Stimulated activated CD4-positive, alpha-beta T cell treated with anti-CD3 and anti-CD28 coated beads, Interleukin-4, amount 100 ng/mL, for 4 hours (primary cell): ENCODE data around the gene MLXIP.
"Not testable (repeated sequence)": the region's sequence is repeated elsewhere in the genome, so short reads cannot be mapped to it uniquely, and the experiment has no call there.

ENCODE experiments used
- DNase-seq, 2 experiments: peaks; one replicate each; pipeline ENCODE4 v3.0.0-alpha.2; 2020

The MLXIP gene, protein sequence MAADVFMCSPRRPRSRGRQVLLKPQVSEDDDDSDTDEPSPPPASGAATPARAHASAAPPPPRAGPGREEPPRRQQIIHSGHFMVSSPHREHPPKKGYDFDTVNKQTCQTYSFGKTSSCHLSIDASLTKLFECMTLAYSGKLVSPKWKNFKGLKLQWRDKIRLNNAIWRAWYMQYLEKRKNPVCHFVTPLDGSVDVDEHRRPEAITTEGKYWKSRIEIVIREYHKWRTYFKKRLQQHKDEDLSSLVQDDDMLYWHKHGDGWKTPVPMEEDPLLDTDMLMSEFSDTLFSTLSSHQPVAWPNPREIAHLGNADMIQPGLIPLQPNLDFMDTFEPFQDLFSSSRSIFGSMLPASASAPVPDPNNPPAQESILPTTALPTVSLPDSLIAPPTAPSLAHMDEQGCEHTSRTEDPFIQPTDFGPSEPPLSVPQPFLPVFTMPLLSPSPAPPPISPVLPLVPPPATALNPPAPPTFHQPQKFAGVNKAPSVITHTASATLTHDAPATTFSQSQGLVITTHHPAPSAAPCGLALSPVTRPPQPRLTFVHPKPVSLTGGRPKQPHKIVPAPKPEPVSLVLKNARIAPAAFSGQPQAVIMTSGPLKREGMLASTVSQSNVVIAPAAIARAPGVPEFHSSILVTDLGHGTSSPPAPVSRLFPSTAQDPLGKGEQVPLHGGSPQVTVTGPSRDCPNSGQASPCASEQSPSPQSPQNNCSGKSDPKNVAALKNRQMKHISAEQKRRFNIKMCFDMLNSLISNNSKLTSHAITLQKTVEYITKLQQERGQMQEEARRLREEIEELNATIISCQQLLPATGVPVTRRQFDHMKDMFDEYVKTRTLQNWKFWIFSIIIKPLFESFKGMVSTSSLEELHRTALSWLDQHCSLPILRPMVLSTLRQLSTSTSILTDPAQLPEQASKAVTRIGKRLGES

DNA sequence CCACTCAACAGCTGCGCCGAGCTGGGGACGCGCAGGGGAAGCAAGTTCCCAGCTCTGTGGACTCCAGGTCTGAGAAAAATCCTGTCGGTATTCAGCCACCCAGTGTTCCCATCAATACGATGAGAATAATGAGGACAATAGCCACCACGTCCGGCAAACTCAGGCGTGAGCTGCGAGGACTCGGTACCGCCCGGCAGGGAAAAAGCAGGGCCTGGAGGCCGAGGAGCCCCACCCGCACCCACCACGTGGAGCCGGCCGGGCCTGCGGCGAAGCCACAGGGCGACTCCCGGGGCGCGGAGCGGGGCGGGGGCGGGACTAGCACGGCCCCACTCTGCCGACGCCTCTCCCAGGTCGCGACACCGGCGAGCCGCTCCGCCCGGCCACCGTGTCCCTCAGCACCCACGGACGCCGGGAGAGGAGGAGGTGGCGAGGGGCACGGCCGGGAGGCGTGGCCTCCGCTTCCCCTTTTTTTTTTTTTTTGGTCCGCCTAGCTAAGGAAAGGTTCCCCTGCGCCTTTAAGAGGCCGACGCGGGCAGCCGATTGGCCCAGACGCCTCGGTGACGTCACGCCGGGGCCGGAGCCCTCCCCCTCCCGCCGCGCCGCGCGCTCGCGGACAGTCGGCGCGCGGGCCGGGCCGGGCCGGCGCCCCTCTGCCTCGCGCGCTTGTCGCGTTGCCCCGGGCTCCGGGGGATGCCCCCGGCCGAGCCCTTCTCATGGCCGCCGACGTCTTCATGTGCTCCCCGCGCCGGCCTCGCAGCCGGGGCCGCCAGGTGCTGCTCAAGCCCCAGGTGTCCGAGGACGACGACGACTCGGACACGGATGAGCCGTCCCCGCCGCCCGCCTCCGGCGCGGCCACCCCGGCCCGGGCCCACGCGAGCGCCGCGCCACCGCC, at the start of gene MLXIP:
TSS of gene MLXIP (plus strand) at position 616 of the 892 bp plus-strand sequence. CDS start at position 714, 98 bp downstream.
- peak; percentile 88 to 89 for DNase-seq

DNA sequence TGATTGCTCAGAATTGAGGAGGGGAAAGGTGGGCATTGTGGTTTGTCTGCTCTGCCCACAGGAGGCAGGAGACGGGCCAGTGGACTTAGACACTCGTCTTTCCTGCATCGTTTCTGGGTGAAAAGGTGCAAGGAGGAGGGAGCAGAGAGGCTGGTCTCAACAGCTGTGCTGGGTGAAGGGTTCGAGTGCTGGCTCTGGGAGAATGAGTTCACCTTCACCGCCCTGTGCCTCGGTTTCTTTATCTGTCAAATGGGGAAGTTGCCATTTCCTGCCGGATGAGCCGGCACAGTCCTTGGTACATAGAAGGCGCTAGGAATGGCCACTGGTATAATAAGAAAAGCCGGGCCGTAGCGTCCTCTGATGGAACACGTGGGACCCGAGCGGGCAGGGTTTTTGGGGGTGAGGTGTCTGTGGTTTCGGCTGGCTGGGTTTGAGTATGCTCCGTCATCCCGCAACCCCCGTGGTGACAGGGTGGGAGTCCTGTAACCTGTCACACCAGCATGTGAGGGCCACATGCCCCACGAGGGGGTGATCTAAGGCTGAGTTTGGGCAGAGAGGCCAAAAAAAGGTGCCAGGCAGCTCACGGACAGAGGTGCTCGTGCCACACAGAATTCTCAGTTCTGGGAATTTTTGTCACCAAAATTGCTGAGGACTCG, 49.5 kb upstream of the MLXIP start:
- no peak for DNase-seq

DNA sequence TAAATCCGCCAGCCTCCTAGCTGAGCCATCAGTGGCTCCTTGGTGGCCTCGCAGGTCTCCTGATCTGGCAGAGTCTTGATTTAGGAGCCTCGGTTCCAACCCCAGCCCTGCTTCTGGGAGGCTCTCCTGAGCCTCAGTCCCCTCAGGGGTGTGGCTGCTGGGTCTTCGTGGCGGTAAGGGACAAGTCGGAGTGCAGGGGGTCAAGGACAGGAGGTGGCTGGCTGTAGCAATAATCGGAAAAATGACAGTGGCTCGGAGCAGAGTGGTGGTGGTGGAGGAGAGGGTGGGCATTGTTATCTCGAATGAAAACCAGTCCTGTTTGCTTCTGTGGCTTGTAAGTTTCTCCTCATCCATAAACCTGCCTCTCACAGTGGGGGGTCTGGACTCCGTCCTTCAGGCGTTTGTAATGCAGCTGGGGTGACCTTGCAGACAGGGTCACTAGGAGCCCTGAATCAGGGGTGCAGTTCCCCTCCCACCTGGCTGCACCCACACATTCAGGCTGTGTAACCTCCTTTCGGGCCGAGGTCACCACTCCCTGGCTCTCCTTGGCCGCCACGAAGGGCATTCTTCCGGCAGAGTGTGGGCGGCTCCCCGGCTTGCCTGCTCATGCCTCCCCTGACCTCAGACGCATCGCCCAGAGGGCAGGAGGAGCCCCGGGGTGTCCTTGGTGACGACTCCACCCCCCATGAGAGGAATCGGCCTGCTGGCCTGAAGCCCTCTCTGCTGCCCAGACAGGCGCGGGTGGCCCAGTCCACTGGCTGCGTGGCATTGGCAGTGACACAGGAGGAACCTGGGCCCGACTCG, 48.7 kb upstream of the MLXIP start:
- DNase-seq: no peak

DNA sequence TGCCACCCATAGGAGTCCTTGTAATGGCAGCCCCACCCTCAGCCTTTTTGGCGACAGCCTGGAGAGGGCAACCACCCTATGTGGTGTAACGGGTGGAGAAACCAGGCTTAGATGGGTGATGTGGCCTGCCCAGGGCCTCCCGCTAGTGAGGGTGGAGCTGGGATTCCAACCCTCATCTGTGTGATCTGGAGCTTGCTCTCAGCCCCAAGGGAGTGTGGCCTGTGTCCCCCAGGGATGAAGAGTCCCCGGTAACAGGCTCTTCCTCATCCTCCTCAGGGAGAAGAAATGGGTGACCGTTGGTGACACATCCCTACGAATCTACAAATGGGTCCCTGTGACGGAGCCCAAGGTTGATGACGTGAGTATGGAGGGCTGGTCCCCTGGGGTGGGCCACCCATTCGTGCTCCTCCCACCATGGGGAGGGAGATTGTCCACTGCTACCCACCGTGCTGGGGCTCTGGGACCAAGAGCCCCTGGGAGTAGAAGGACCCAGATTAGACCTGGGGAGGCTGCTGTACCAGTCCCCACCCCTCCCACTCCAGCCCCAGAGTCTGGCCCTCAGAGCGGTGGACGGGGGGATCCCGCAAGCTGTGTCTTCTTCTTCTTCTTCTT, 48.0 kb upstream of the MLXIP start:
- no peak for DNase-seq

DNA sequence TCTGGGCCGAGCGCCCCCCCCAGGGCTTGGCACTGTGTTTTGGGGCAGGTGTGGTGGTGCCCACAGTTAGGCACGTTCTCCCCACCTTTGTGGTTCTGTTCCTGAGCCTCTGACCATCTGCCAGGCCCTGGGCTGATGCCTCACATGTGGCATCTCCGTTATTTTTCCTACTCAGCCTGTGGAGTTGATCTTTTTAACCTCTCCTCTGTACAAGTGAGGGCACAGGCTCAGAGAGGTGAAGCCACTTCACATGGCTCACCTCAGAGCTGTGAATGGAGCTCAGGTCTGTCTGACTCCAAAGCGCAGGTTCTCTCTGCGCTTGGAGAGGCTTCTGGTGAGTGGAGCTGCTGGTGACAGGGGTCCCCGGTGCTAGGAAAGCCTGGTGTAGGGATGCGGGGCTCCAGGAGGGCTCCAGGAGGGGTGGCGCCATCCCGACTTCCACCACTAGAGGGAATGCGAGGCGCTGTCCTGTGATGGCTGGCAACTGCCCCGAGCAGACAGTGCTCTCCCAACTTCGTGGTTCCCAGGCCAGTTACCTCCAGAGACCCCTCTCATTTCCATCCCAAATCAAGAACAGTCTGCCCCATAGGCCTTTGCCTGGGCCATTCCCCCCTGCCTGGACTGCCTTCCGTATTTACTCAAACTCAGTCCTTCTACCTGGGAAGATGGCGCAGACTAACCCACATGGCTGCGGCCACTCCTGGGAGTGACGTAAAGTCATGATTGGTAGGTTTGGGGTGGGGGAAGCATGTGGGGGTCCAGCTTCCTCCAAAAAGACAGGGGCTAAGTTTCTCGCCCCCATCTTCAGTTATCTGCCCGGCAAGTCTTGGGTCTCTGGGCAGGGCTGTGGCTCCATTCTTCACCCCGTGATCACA, 47.0 kb upstream of the MLXIP start:
- DNase-seq: peak; percentile 18 to 61

DNA sequence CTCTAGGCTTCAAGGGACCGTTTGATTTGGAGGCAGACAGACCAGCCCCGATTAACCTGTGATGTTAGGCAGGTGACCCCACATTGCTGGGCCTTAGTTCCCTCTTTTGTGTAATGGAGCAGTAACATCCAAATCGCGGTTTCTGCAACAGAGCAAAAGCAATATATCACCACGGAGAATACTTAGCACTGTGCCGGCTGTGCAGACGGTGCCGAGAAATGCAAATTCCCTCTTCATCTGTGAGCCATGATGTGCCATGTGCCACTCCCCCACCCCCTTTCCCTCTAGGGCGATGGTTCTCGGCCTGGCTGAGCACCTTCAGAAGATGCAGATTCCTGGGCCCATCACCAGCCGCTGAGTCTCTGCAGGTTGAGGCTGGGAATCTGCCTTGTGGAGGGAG, 46.0 kb upstream of the MLXIP start:
- DNase-seq: no peak

DNA sequence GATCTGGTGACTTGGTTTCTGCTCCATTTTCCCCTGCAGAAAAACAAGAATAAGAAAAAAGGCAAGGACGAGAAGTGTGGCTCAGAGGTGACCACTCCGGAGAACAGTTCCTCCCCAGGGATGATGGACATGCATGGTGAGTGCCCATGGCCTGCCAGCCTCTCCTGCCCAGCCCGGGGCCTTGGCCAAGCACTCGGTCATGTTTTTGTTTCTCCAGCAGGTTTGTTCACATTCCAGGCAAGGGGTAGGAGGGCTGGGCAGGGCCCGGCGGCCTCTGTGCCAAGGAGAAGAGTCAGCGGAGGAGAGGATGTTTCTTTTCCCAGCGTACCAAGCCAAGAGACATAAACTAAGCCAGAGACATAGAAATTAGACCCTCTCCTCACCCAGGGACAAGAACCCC, 43.3 kb upstream of the MLXIP start:
- DNase-seq: no peak

DNA sequence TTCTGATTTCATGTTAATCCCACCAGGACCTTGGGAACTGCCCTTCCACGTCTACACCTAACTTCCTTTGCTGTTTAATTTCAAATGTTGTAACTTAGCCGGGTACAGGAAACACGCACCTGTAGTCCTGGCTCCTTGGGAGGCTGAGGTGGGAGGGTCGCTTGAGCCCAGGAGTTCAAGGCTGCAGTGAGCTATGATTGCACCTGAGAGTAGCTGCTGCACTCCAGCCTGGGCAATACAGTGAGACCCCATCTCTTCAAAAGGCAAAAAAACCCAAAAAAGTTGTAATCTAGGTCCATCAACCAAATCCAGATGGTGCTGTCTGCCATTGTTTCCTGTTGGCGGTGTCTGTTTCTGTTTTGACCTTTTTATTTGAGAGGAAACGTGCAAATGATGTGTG, 42.4 kb upstream of the MLXIP start:
- DNase-seq: no peak

DNA sequence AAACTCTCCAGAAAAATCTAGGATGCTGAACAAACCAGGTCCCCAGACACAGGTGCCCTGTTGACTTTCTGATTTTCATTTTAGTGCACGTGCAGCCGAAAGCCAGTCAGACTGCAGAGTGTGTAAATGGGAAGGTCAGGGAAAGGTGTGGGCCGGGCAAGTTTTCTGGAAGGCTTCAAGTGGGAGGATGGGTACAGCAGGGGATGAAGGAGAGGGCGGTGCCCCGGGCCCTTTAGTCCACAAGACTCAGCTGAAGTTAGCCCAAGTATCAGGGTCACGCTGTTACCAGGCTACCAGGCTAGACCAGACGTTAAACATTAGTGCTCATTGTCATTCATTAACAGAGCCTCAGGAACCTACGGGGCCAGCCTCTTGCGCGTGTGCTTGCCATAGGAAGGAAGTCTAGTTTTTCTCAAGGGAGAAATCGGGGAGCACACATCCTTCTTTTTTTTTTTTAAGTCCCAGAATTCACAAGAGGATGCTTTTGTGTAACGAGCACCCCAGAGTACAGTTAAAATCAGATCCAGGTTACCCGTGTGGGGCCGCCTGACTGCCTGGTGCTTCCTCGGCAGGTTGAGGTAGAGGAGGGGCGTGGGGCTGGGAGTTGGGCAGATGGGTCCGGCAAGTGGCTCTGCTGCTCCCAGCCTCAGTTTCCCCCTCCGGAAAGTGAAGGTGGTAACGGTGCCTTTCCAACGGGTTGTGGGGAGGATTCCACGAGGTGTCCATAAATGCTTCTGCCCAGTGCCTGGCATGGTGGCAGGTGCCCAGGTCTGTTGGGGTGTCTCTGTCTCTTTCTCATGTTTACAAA, 37.8 kb upstream of the MLXIP start:
- DNase-seq: no peak

DNA sequence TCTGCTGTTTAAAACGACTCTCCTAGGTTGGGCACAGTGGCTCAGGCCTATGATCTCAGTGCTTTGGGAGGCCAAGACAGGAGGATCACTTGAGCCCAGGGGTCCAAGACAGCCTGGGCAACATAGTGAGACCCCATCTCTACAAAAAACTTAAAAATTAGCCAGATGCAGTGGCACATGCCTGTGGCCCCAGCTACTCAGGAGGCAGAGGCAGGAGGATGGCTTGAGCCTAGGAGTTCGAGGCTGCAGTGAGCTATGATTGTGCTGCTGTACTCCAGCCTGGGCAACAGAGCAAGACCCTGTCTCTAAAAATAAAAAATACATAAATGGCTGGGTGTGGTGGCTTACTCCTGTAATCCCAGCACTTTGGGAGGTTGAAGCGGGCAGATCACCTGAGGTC, 37.1 kb upstream of the MLXIP start:
- not testable (repeated sequence) for DNase-seq

DNA sequence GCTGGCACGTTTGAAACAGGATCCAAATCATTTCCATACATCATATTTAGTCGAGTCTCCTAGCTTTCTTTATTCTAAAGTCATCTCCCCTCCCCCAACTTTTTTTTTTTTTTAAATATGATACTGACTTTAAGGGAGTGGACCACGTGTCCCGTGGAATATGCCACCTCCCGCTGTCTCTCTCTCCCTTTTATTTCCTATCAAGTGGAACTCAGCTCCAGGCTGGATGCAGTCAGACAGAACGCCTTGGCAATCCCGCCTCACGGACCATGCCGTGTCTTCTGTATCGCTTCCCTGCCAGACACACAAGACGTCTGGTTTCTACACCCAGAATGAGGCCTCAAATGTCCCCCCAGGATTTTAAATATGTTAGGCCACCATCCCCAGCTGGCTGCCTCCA, 35.6 kb upstream of the MLXIP start:
- no peak for DNase-seq

DNA sequence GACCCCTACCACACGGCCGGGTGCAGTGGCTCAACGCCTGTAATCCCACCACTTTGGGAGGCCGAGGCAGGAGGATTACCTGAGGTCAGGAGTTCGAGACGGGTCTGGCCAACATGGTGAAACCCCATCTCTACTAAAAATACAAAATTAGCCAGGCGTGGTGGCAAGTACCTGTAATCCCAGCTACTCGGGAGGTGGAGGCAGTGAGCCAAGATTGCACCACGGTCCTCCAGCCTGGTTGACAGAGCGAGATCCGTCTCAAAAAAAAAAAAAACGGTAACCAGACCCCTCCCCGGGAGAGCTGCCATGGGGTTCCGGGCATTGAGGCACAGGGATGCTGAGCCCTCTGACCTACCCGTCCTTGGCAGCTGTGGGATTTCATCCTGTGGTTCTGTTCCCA, 35.1 kb upstream of the MLXIP start:
- DNase-seq: no peak

DNA sequence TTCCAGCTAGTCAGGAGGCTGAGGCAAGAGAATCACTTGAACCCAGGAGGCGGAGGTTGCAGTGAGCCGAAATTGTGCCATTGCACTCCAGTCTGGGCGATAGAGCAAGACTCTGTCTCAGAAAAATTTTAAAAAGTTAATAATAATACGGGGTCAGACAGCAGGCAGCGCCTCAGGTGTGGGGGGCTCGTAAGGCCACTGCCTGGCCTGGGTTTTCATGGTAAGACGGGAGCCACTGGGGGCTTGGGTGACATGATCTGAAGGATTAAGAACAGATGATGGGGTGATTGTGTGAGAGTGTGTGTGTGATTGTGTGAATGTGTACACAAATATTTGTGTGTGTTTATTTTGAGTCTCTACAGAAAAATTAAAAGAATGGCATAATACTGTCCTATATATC, 33.3 kb upstream of the MLXIP start:
- DNase-seq: no peak

DNA sequence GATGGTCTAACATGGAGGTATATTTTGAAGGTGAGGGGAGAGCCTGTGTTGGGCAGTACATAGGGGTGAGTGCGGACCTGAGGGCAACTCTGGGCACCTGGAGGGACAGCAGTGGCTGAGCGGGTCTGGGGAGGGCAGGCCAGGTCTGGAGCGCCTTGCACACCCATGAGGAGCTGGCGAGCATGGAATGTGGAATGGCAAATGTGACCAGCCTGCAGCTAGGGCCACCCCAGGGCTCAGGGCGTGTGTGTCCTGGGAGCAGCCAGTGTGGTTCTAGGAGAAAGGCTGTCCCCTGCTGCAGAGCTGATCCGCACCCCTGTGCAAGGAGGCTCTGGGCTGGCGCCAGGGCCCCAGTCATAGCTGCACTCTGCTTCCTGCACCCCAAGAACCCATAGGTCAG, 32.4 kb upstream of the MLXIP start:
- no peak for DNase-seq

DNA sequence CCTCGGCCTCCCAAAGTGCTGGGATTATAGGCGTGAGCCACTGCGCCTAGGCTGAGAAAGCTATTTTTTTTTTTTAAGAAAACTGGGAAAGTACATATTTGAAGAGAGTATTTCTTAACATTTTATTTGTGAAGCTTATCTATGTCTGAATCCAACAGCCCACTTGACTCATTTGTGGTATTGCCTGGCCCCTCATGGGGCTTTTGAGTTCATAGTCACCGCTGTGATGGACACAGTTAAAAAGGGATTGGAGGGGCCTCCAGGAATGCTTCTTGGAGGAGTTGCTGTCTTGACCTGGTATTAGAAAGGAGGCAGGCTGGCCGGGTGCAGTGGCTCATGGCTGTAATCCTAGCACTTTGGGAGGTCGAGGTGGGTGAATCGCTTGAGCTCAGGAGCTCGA, 30.4 kb upstream of the MLXIP start:
- no peak for DNase-seq

DNA sequence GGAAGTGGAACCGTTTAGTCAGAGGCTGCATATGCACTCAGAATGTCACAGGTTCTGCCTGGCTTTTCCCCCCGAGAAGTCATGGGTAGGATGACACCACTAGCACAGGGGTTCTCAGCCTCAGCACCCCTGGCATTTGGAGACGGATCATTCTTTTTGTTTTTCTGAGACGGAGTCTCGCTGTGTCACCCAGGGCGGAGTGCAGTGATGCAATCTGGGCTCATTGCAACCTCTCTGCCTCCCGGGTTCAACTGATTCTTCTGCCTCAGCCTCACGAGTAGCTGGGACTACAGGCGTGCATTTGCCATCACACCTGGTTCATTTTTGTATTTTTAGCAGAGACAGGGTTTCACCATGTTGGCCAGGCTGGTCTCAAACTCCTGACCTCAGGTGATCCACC, 28.7 kb upstream of the MLXIP start:
- DNase-seq: no peak

DNA sequence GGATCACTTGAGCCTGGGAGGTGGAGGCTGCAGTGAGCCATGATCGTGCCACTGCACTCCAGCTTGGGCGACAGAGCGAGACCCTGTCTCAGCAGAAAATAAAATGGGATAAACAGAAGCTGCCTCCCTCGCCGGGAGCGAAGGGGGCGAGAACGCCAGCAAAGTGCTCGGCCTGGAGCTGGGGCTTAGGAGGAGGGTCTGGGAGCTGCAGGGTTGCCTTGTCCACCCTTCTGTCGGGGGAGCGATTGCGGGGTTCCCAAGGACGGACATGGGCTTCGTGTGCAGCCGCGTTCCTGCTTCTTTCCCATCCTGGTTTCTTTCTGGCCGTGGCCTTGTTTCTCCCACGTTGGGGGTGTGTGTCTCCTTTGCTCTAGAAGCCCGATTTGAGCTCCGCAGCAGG, 27.9 kb upstream of the MLXIP start:
- no peak for DNase-seq

DNA sequence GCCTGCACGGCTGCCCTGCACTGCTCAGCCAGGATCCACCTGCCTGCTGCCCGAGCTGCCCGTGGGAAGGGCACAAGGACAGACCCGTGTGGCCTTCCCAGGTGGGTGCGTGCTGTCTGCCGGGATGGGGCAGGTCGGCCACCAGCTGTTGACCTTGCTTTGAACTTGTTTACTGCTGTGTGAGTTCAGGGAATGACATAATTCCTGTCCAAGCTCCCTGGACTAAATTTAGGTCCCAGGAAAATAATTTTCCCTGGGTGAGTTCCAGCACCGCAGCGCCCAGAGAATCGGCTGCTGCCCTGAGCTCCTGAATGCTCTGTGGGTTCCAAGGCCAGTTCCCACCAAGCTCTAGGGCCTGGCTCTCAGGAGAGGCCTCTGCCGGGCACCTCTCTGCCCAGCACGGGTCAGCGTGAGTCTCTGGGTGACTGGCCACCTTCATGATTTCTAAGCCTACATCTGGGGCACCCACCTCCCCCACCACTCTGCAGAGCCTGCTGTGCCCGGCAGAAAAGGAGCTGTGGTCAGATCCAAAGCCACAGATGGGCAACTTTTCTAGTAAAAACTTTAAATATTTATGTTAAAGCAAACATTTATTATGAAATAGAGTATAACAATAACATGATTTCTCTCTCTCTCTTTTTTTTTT, 27.2 kb upstream of the MLXIP start:
- no peak for DNase-seq

DNA sequence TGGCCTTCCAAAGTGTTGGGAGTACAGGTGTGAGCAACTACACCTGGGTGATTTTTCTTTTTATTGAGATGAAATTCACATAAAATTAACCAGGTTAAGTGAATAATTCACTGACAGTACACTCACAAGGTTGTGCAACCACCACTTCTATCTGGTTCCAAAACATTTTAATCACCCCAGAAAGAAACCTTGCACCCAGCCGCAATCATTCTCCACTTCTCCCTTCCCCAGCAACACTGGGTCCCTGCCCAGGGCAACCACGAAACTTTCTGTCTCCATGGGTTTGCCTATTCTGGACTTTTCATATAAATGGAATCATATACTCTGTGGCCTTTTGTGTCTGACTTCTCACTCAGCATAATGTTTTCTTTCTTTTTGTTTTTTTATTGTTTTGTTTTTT, 26.3 kb upstream of the MLXIP start:
- DNase-seq: no peak
